NCI-H2196 (cell line): Measurements from ENCODE around the gene CPZ.

ENCODE experiments used
- DNase-seq: peaks from one replicate; lab custom pipeline; 2025; ENCODE audit not compliant: unreplicated experiment; lab: John Stamatoyannopoulos, UW

Gene CPZ

GRCh38 chr4:8579526-8580320 is 12.8 kb upstream of the CPZ start:
- DNase-seq: no peak

- peak; percentile 35 for DNase-seq
These were observed 12.1 kb upstream of the CPZ start, which contains the start of gene GPR78 for GRCh38 chr4:8580321-8581093. Gene GPR78, plus strand, starts transcription at chr4:8580392. Its CDS starts 591 bp downstream, at chr4:8580983.

GRCh38 chr4:8581094-8581861 is 11.3 kb upstream of the CPZ start:
- no peak for DNase-seq

- DNase-seq: no peak
These were observed 10.5 kb upstream of the CPZ start for GRCh38 chr4:8582016-8582415.

GRCh38 chr4:8582436-8582835 is 10.1 kb upstream of the CPZ start:
- no peak for DNase-seq

- no peak for DNase-seq
These were observed 9.5 kb upstream of the CPZ start for GRCh38 chr4:8582941-8583654.

- no peak for DNase-seq
These were observed 8.9 kb upstream of the CPZ start for GRCh38 chr4:8583655-8584025.

GRCh38 chr4:8585186-8585585 is 7.4 kb upstream of the CPZ start:
- DNase-seq: no peak

GRCh38 chr4:8585721-8586212 is 6.8 kb upstream of the CPZ start:
- DNase-seq: no peak

GRCh38 chr4:8586246-8586645 is 6.3 kb upstream of the CPZ start:
- no peak for DNase-seq

GRCh38 chr4:8586671-8587468 is 5.7 kb upstream of the CPZ start:
- DNase-seq: no peak

- DNase-seq: no peak
These were observed 4.9 kb upstream of the CPZ start for GRCh38 chr4:8587469-8588195.

- DNase-seq: no peak
These were observed 4.4 kb upstream of the CPZ start for GRCh38 chr4:8588196-8588470.

GRCh38 chr4:8589336-8589735 is 3.2 kb upstream of the CPZ start:
- no peak for DNase-seq

GRCh38 chr4:8589823-8590545 is 2.6 kb upstream of the CPZ start:
- no peak for DNase-seq

GRCh38 chr4:8590546-8590880 is 2.1 kb upstream of the CPZ start:
- DNase-seq: no peak

- DNase-seq: no peak
These were observed 1.5 kb upstream of the CPZ start for GRCh38 chr4:8591114-8591513.

GRCh38 chr4:8591626-8592365 is 769 bp upstream of the CPZ start:
- no peak for DNase-seq
